SK-N-SH (cell line): Measurements from ENCODE around the gene TGFB1I1. TPM values are rescaled to one million over a fixed set of nuclear protein-coding genes. Genes with fewer than 3 reads are reported as not detected.
A peak's percentile ranks its signal among the peaks of the same experiment; 100 is the strongest.

Experiments
- CTCF ChIA-PET: fragments of 300-600, 350-600 bp; formaldehyde crosslinking; extraction: SDS; loops from one replicate; lab custom pipeline; 2021; lab: Yijun Ruan, JAX
- POLR2A ChIA-PET: fragments of 350-600 bp; sonication (Branson Sonifier 250); formaldehyde crosslinking; extraction: SDS; loops from one replicate; lab custom pipeline; 2020; ENCODE audit warnings: antibody characterized with exemption, inconsistent platforms; lab: Yijun Ruan, JAX
- DNase-seq: peaks from one replicate; pipeline ENCODE4 v3.0.0; 2012
- H2AFZ ChIP-seq: fragments of 200-600 bp; sonication (generic); 2 replicates; pipeline ENCODE4 v1.8.1; 2016; ENCODE audit warnings: antibody characterized with exemption, mild to moderate bottlenecking, low read depth
- H3F3A ChIP-seq: fragments of 200-600 bp; sonication (generic); replicated peaks from 2 replicates; pipeline ENCODE3; 2016; ENCODE audit warnings: antibody characterized with exemption, mild to moderate bottlenecking; ENCODE audit not compliant: insufficient read depth
- H3K27ac ChIP-seq, 2 experiments: fragments of 200-500 bp in 1 of 2; fragments of 200-600 bp in 1 of 2; sonication (Bioruptor generic) in 1 of 2; sonication (generic), shearing (Covaris generic) in 1 of 2; 2 replicates each; pipeline versions ENCODE4 v1.5.1 to v1.6.1; 2014 to 2016; ENCODE audit warnings: low read depth in 2 of 2, inconsistent platforms in 1 of 2, low read length in 1 of 2, mild to moderate bottlenecking in 1 of 2, mixed read lengths in 1 of 2
- H3K27me3 ChIP-seq: fragments of 200-600 bp; sonication (generic), shearing (Covaris generic); 2 replicates; pipeline ENCODE4 v1.6.1; 2016; ENCODE audit warnings: mixed run types; ENCODE audit not compliant: insufficient read depth
- H3K36me3 ChIP-seq, 2 experiments: fragments of 200-500 bp in 1 of 2; fragments of 200-600 bp in 1 of 2; sonication (Bioruptor generic) in 1 of 2; sonication (generic) in 1 of 2; replicated peaks in 1 of 2; 2 replicates each; pipeline versions ENCODE3 to v1.5.1; 2014 to 2016; ENCODE audit warnings: low read length in 1 of 2, mild to moderate bottlenecking in 1 of 2; ENCODE audit not compliant: insufficient read depth in 2 of 2, control insufficient read depth in 1 of 2
- H3K4me1 ChIP-seq, 2 experiments: fragments of 200-500 bp in 1 of 2; fragments of 200-600 bp in 1 of 2; sonication (Bioruptor generic) in 1 of 2; sonication (generic), shearing (Covaris generic) in 1 of 2; 2 replicates each; pipeline versions ENCODE4 v1.5.1 to v1.6.1; 2014 to 2016; ENCODE audit warnings: low read depth in 1 of 2, low read length in 1 of 2, mixed run types in 1 of 2; ENCODE audit not compliant: insufficient read depth in 2 of 2, control insufficient read depth in 1 of 2
- H3K4me2 ChIP-seq: fragments of 200-600 bp; sonication (generic), shearing (Covaris generic); 2 replicates; pipeline ENCODE4 v1.6.1; 2017; ENCODE audit warnings: mixed run types
- H3K4me3 ChIP-seq, 2 experiments: fragments of 200-500 bp in 1 of 2; fragments of 200-600 bp in 1 of 2; sonication (Bioruptor generic) in 1 of 2; sonication (generic), shearing (Covaris generic) in 1 of 2; 2 replicates each; pipeline versions ENCODE4 v1.5.1 to v1.8.1; 2014 to 2016; ENCODE audit warnings: low read depth in 2 of 2, inconsistent platforms in 1 of 2, low read length in 1 of 2, mild to moderate bottlenecking in 1 of 2, mixed read lengths in 1 of 2, moderate library complexity in 1 of 2
- H3K79me2 ChIP-seq: fragments of 200-600 bp; sonication (generic); 2 replicates; pipeline ENCODE4 v1.8.1; 2017; ENCODE audit warnings: mild to moderate bottlenecking; ENCODE audit not compliant: insufficient read depth
- H3K9ac ChIP-seq: fragments of 200-600 bp; sonication (generic); 2 replicates; pipeline ENCODE4 v1.6.1; 2017; ENCODE audit warnings: mixed run types
- H3K9me2 ChIP-seq: fragments of 200-600 bp; sonication (generic); 2 replicates; pipeline ENCODE4 v1.6.1; 2017; ENCODE audit warnings: mixed run types
- H3K9me3 ChIP-seq: fragments of 200-600 bp; sonication (generic); 2 replicates; pipeline ENCODE4 v1.6.1; 2017; ENCODE audit warnings: mixed run types, mild to moderate bottlenecking, moderate library complexity
- H4K20me1 ChIP-seq: fragments of 200-600 bp; sonication (generic); 2 replicates; pipeline ENCODE4 v1.6.1; 2017; ENCODE audit warnings: mild to moderate bottlenecking, mixed run types; ENCODE audit not compliant: insufficient read depth
- CHD2 ChIP-seq: fragments of 150-350 bp; IDR thresholded peaks from 2 replicates; pipeline ENCODE4 v1.6.1; 2018; ENCODE audit warnings: low read length; ENCODE audit not compliant: partially characterized antibody
- CTCF ChIP-seq: fragments of 200-600 bp; sonication (generic); IDR thresholded peaks from 2 replicates; pipeline ENCODE4 v1.6.1; 2017; ENCODE audit warnings: antibody characterized with exemption, mild to moderate bottlenecking, moderate library complexity
- ELF1 ChIP-seq: IDR thresholded peaks from 2 replicates; pipeline ENCODE4 v1.4.0; 2012
- EP300 ChIP-seq, 2 experiments: IDR thresholded peaks; 2 replicates each; pipeline versions ENCODE4 v1.4.0 to v1.6.1; 2012; ENCODE audit warnings: borderline replicate concordance in 1 of 2, low read depth in 1 of 2, low read length in 1 of 2
- JUND ChIP-seq: IDR thresholded peaks from 2 replicates; pipeline ENCODE4 v1.4.0; 2012
- POLR2AphosphoS5 ChIP-seq: IDR thresholded peaks from 2 replicates; pipeline ENCODE4 v1.6.1; 2012; ENCODE audit warnings: low read depth, low read length
- RCOR1 ChIP-seq: fragments of 150-350 bp; IDR thresholded peaks from 2 replicates; pipeline ENCODE4 v1.6.1; 2017; ENCODE audit warnings: antibody characterized with exemption, low read length
- TAF1 ChIP-seq: IDR thresholded peaks from 2 replicates; pipeline ENCODE4 v1.6.1; 2012; ENCODE audit warnings: low read depth, mild to moderate bottlenecking, low read length, moderate library complexity, borderline replicate concordance
- TEAD4 ChIP-seq: IDR thresholded peaks from 2 replicates; pipeline ENCODE4 v1.4.0; 2012; ENCODE audit warnings: mild to moderate bottlenecking, borderline replicate concordance; ENCODE audit not compliant: insufficient read depth
- YY1 ChIP-seq: IDR thresholded peaks from 2 replicates; pipeline ENCODE4 v1.4.0; 2012; ENCODE audit warnings: low read depth, mild to moderate bottlenecking
- WGBS: methylation state at CpG from one replicate; pipeline ENCODE4 v1.1.6; 2017; ENCODE audit warnings: low lambda C conversion rate; 5-methylcytosine and 5-hydroxymethylcytosine counted together
- polyA plus RNA-seq, 3 experiments: library from polyadenylated mRNA; depleted of rRNA; stranded (reverse); fragments of >200 nt; gene quantifications; 2 replicates each; pipeline ENCODE4 v1.2.3, GENCODE V29; 2012

The TGFB1I1 gene
- polyA plus RNA-seq, 1 of the 3 experiments (the other 2 are of a cell fraction) = 29.7 TPM

GRCh38 chr16:31479751-31480150 lies 7.8 kb downstream of the TGFB1I1 start:
- Histone ChIP-seq H3K9me3 (no peaks in the 10 kb centered on the region), H3K36me3 (peaks cover 13 to 19% of the 10 kb centered on the region in 2 experiments), H3K9ac (no peak overlapping the region), H3K4me2 (no peak overlapping the region), H2AFZ (no peak overlapping the region), H3K9me2 (no peaks in the 10 kb centered on the region), H3K79me2 (peaks cover 3% of the 10 kb centered on the region; the same call in 1 of the 2 replicates), H3K4me3 (no peak overlapping the region), H3K27me3 (no peaks in the 10 kb centered on the region), H3F3A (peaks cover 24% of the 10 kb centered on the region), H3K27ac (no peak overlapping the region), H3K4me1 (no peaks in the 10 kb centered on the region; a peak in 1 of 4 replicates), H4K20me1 (peaks cover 16% of the 10 kb centered on the region; the same call in 1 of the 2 replicates)
- CTCF ChIA-PET = no interaction called here
- 91% methylated on average over 9 of the region's 9 CpGs for WGBS
- TF ChIP-seq TAF1 (no peak), ELF1 (no peak), CHD2 (no peak), JUND (no peak), CTCF (no peak), EP300 (IDR thresholded peaks at IDR 0.05; ENCODE audit: borderline replicate concordance in 1 of 2, low read depth in 1 of 2, low read length in 1 of 2) (no peak), POLR2AphosphoS5 (no peak; the same call in 1 of the 2 replicates), RCOR1 (no peak), YY1 (no peak)
- POLR2A ChIA-PET = interaction anchor here (1.5 kb wide), 2 partner anchors 8 to 28 kb away, joined by 4 to 9 read pairs; partner anchors contain the start of gene RUSF1
- no peak for DNase-seq

GRCh38 chr16:31480851-31481536 lies 9.0 kb downstream of the TGFB1I1 start:
- 60% methylated on average over 7 of the region's 7 CpGs for WGBS
- peaks cover 15% of the 10 kb centered on the region for H3F3A ChIP-seq
- H3K4me1 ChIP-seq = no peaks in the 10 kb centered on the region; a peak in 1 of 4 replicates
- no peak overlapping the region for H3K4me2 ChIP-seq
- no peaks in the 10 kb centered on the region for H3K9me2 ChIP-seq
- TF ChIP-seq YY1 (no peak), POLR2AphosphoS5 (peak; percentile 11; the same call in 1 of the 2 replicates), TEAD4 (no peak)
- H3K4me3 ChIP-seq = no peak overlapping the region
- ChIA-PET CTCF (interaction anchor here (1.0 to 1.8 kb wide), 3 partner anchors 9 to 20 kb away, joined by 3 to 6 read pairs (median 3); partner anchors contain the start of gene TGFB1I1), POLR2A (no interaction called here)
- H4K20me1 ChIP-seq = peaks cover 9% of the 10 kb centered on the region; the same call in 1 of the 2 replicates
- H3K27me3 ChIP-seq = no peaks in the 10 kb centered on the region
- H3K9ac ChIP-seq = no peak overlapping the region
- H3K36me3 ChIP-seq = peaks cover 4 to 17% of the 10 kb centered on the region in 2 experiments
- no peak overlapping the region for H2AFZ ChIP-seq
- DNase-seq = no peak
- no peak overlapping the region for H3K27ac ChIP-seq
- H3K79me2 ChIP-seq = no peaks in the 10 kb centered on the region
- no peaks in the 10 kb centered on the region for H3K9me3 ChIP-seq
